A549 (cell line): ENCODE data around the gene UST. TPM values are rescaled to one million over a fixed set of nuclear protein-coding genes. Genes with fewer than 3 reads are reported as not detected.

Source experiments
- ATAC-seq, 2 experiments: fragments of 200-7000 bp in 1 of 2; fragments of >200 bp in 1 of 2; cut with Nextera tagmentation in 1 of 2; cut with Tn5 transposase in 1 of 2; 3 replicates each; pipeline versions ENCODE4 v1.8.0 to v1.9.1; 2018 to 2020; ENCODE audit warnings: mild to moderate bottlenecking in 1 of 2, moderate library complexity in 1 of 2
- CTCF ChIA-PET: fragments of 300-600 bp; sonication (Branson Sonifier 250); formaldehyde crosslinking; extraction: SDS; loops from one replicate; lab custom pipeline; 2021; ENCODE audit warnings: antibody characterized with exemption, inconsistent platforms; lab: Yijun Ruan, JAX
- POLR2A ChIA-PET: fragments of 350-600 bp; formaldehyde crosslinking; extraction: SDS; loops from one replicate; lab custom pipeline; 2021; ENCODE audit warnings: antibody characterized with exemption, inconsistent platforms; lab: Yijun Ruan, JAX
- DNase-seq, 2 experiments: peaks; one replicate each; pipeline versions ENCODE4 v3.0.0 to v3.0.0-alpha.2; 2011 to 2016; ENCODE audit warnings: low read depth in 1 of 2, low spot score in 1 of 2
- FAIRE-seq: peaks from 2 replicates; lab custom pipeline; 2011; peaks lifted over from hg19 to GRCh38; lab: Jason Lieb, UNC
- H3K27ac ChIP-seq, 2 experiments: fragments of >200 bp; sonication (Bioruptor Twin); formaldehyde crosslinking; 3 replicates each; pipeline ENCODE4 v1.5.1; 2016 to 2017
- H3K4me1 ChIP-seq: fragments of >200 bp; sonication (Bioruptor Twin); formaldehyde crosslinking; 3 replicates; pipeline ENCODE4 v1.6.1; 2016
- H3K4me2 ChIP-seq: fragments of >200 bp; sonication (Bioruptor Twin); formaldehyde crosslinking; 3 replicates; pipeline ENCODE4 v1.6.1; 2016
- H3K4me3 ChIP-seq: fragments of >200 bp; sonication (Bioruptor Twin); formaldehyde crosslinking; 3 replicates; pipeline ENCODE4 v1.5.1; 2016
- H3K9me3 ChIP-seq: fragments of >200 bp; sonication (Bioruptor Twin); formaldehyde crosslinking; 3 replicates; pipeline ENCODE4 v1.6.1; 2016
- BHLHE40 ChIP-seq: IDR thresholded peaks from 2 replicates; pipeline ENCODE4 v1.6.1; 2012; ENCODE audit warnings: low read depth, low read length, inconsistent platforms
- CBX2 ChIP-seq: fragments of 200-600 bp; sonication (generic); IDR thresholded peaks from 2 replicates; pipeline ENCODE4 v1.6.1; 2016; ENCODE audit warnings: low read depth, mild to moderate bottlenecking, borderline replicate concordance
- CHD4 ChIP-seq: fragments of 200-600 bp; sonication (generic); IDR thresholded peaks from 2 replicates; pipeline ENCODE4 v1.6.1; 2016; ENCODE audit warnings: antibody characterized with exemption, mild to moderate bottlenecking, borderline replicate concordance
- EHF ChIP-seq: fragments of 250-450 bp; sonication (Bioruptor Pico); IDR thresholded peaks from 2 replicates; pipeline ENCODE4 v1.5.0; 2020; ENCODE audit warnings: mild to moderate bottlenecking
- ELK1 ChIP-seq: fragments of 150-350 bp; IDR thresholded peaks from 2 replicates; pipeline ENCODE4 v1.6.1; 2014; ENCODE audit warnings: low read depth, mild to moderate bottlenecking, low read length
- EP300 ChIP-seq, 2 experiments: fragments of >200 bp; sonication (Bioruptor Twin); formaldehyde crosslinking; IDR thresholded peaks; 2 replicates in 1 of 2; 3 replicates in 1 of 2; pipeline ENCODE4 v1.6.1; 2016 to 2017
- FOSL2 ChIP-seq, 2 experiments: fragments of 450-650 bp in 1 of 2; fragments of >200 bp in 1 of 2; sonication (Bioruptor Twin) in 1 of 2; formaldehyde crosslinking; IDR thresholded peaks; 2 replicates each; pipeline versions ENCODE4 v1.5.0 to v1.6.1; 2016 to 2020; ENCODE audit warnings: mild to moderate bottlenecking in 1 of 2, moderate library complexity in 1 of 2
- HMGXB4 ChIP-seq: fragments of 250-450 bp; sonication (Bioruptor Pico); IDR thresholded peaks from 2 replicates; pipeline ENCODE4 v1.5.0; 2021; ENCODE audit warnings: mild to moderate bottlenecking, moderate library complexity, borderline replicate concordance
- KDM5A ChIP-seq: fragments of 200-600 bp; sonication (generic); IDR thresholded peaks from 2 replicates; pipeline ENCODE4 v1.6.1; 2016; ENCODE audit warnings: antibody characterized with exemption, mild to moderate bottlenecking
- MAFK ChIP-seq: fragments of 450-650 bp; IDR thresholded peaks from 2 replicates; pipeline ENCODE4 v1.6.1; 2014; ENCODE audit not compliant: partially characterized antibody
- MYC ChIP-seq: IDR thresholded peaks from 2 replicates; pipeline ENCODE4 v1.6.1; 2012; ENCODE audit warnings: mild to moderate bottlenecking, inconsistent platforms, low read length, improper control_type of control experiment, borderline replicate concordance
- NR3C1 ChIP-seq: fragments of >200 bp; sonication (Bioruptor Twin); formaldehyde crosslinking; IDR thresholded peaks from 3 replicates; pipeline ENCODE4 v1.6.1; 2017
- POLR2AphosphoS2 ChIP-seq: conservative IDR thresholded peaks from 2 replicates; pipeline ENCODE4 v1.6.1; 2012; ENCODE audit warnings: low read length, improper control_type of control experiment, inconsistent platforms
- RCOR1 ChIP-seq: fragments of 150-350 bp; IDR thresholded peaks from 2 replicates; pipeline ENCODE4 v1.6.1; 2014; ENCODE audit warnings: antibody characterized with exemption, low read length, low read depth
- SREBF2 ChIP-seq: fragments of 450-650 bp; IDR thresholded peaks from 2 replicates; pipeline ENCODE4 v1.6.1; 2014; ENCODE audit warnings: mild to moderate bottlenecking, moderate library complexity
- TP53 ChIP-seq: fragments of 250-450 bp; sonication (Bioruptor Pico); IDR thresholded peaks from 2 replicates; pipeline ENCODE4 v1.5.0; 2021; ENCODE audit warnings: mild to moderate bottlenecking, moderate library complexity
- USF2 ChIP-seq: fragments of 450-650 bp; IDR thresholded peaks from 2 replicates; pipeline ENCODE4 v1.6.1; 2014; ENCODE audit warnings: antibody characterized with exemption
- ZC3H11A ChIP-seq: fragments of 450-650 bp; IDR thresholded peaks from 2 replicates; pipeline ENCODE4 v1.6.1; 2014; ENCODE audit warnings: antibody characterized with exemption, mild to moderate bottlenecking
- ZFP36 ChIP-seq: fragments of 450-650 bp; IDR thresholded peaks from 2 replicates; pipeline ENCODE4 v1.6.1; 2014; ENCODE audit warnings: borderline replicate concordance; ENCODE audit not compliant: partially characterized antibody
- ZSCAN20 ChIP-seq: fragments of 250-450 bp; sonication (Bioruptor Pico); IDR thresholded peaks from 2 replicates; pipeline ENCODE4 v1.8.0; 2022; ENCODE audit warnings: mild to moderate bottlenecking, moderate library complexity
- WGBS: methylation state at CpG from one replicate; pipeline ENCODE4 v1.1.6; 2017; ENCODE audit errors: missing lambda C conversion rate; 5-methylcytosine and 5-hydroxymethylcytosine counted together
- polyA plus RNA-seq, 4 experiments: library from polyadenylated mRNA; depleted of rRNA in 3 of 4; stranded (reverse); fragments of >200 nt; fragmentation: RNase III in 1 of 4; extraction: RNeasy Plus Mini Kit Qiagen cat#74134 plus additional on column Dnase treatment in 1 of 4; gene quantifications; 2 replicates in 3 of 4; 3 replicates in 1 of 4; pipeline ENCODE4 v1.2.3, GENCODE V29; 2011 to 2017
- TF ChIP-seq, protein P1 (sequence below): fragments of 200-600 bp; sonication (generic); IDR thresholded peaks from 2 replicates; pipeline ENCODE4 v1.6.1; 2016; ENCODE audit warnings: antibody characterized with exemption, mild to moderate bottlenecking, moderate library complexity
- TF ChIP-seq, protein P2 (sequence below): IDR thresholded peaks from 2 replicates; pipeline ENCODE4 v1.6.1; 2012

The UST gene
- polyA plus RNA-seq, 2 of the 4 experiments (the other 2 are of a cell fraction): 0.54 to 1.7 TPM

GRCh38 chr6:149049230-149049629 lies 302.4 kb downstream of the UST start:
- peaks cover 25% of the 10 kb centered on the region for H3K4me1 ChIP-seq
- WGBS: 3% methylated on average over 2 of the region's 2 CpGs
- CTCF ChIA-PET: no interaction called here
- H3K27ac ChIP-seq: peak overlapping the region; percentile 61 to 74
- H3K4me3 ChIP-seq: no peak overlapping the region
- TF ChIP-seq FOSL2 (IDR thresholded peaks at IDR 0.05) (no peak), FOSL2 (CRISPR knock-in tag; IDR thresholded peaks at IDR 0.05) (peak; percentile 42; the same call in 1 of the 2 replicates), EHF (CRISPR knock-in tag) (no peak)
- TF ChIP-seq, all 56 proteins: peak for 1
- H3K9me3 ChIP-seq: no peaks in the 10 kb centered on the region
- H3K4me2 ChIP-seq: peak overlapping the region; percentile 51
- DNase-seq (no peak), FAIRE-seq (no peak), ATAC-seq (no peak; a peak in 1 of 6 replicates)
- POLR2A ChIA-PET: no interaction called here

DNA sequence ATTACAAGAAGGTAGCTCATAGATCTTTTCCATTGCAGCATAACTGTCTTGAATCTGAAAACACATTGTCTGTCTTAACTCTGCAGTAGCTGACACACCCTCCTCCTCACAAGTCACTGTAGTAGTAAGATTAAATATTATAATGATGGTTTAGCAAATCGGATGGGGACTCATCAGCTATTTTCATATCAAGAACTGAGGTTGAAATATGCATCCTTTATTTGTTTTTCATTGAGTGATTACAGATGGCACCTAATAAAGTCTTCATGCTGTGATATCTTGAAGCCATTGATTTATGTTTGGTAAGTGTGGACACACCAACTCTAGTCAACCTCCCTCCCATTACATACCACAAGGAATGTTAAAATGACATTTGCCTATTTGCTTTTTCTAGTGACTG lies 303.3 kb downstream of the UST start:
- CTCF ChIA-PET: interaction anchor here (0.9 to 1.1 kb wide), 2 partner anchors 29 to 382 kb away, joined by 3 read pairs; no protein-coding TSS in a partner anchor
- DNase-seq: no peak
- no peaks in the 10 kb centered on the region for H3K9me3 ChIP-seq
- TF ChIP-seq EP300 (IDR thresholded peaks at IDR 0.05): no peak
- TF ChIP-seq MAFK: no peak
- TF ChIP-seq KDM5A: no peak
- no peak for TF ChIP-seq SREBF2
- no peak for TF ChIP-seq ZSCAN20
- no peak for TF ChIP-seq USF2
- TF ChIP-seq CBX2: no peak
- no peak for TF ChIP-seq NR3C1
- TF ChIP-seq ZFP36: no peak
- TF ChIP-seq CHD4: no peak
- no peak for TF ChIP-seq HMGXB4 (CRISPR knock-in tag)
- no peak for TF ChIP-seq RCOR1
- TF ChIP-seq POLR2AphosphoS2: no peak
- no peak for TF ChIP-seq ZC3H11A
- TF ChIP-seq BHLHE40: no peak
- TF ChIP-seq MYC: no peak
- no peak for TF ChIP-seq ELK1
- TF ChIP-seq, protein P1, sequence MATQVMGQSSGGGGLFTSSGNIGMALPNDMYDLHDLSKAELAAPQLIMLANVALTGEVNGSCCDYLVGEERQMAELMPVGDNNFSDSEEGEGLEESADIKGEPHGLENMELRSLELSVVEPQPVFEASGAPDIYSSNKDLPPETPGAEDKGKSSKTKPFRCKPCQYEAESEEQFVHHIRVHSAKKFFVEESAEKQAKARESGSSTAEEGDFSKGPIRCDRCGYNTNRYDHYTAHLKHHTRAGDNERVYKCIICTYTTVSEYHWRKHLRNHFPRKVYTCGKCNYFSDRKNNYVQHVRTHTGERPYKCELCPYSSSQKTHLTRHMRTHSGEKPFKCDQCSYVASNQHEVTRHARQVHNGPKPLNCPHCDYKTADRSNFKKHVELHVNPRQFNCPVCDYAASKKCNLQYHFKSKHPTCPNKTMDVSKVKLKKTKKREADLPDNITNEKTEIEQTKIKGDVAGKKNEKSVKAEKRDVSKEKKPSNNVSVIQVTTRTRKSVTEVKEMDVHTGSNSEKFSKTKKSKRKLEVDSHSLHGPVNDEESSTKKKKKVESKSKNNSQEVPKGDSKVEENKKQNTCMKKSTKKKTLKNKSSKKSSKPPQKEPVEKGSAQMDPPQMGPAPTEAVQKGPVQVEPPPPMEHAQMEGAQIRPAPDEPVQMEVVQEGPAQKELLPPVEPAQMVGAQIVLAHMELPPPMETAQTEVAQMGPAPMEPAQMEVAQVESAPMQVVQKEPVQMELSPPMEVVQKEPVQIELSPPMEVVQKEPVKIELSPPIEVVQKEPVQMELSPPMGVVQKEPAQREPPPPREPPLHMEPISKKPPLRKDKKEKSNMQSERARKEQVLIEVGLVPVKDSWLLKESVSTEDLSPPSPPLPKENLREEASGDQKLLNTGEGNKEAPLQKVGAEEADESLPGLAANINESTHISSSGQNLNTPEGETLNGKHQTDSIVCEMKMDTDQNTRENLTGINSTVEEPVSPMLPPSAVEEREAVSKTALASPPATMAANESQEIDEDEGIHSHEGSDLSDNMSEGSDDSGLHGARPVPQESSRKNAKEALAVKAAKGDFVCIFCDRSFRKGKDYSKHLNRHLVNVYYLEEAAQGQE: no peak
- no peak for TF ChIP-seq TP53 (CRISPR knock-in tag)
- TF ChIP-seq, protein P2, sequence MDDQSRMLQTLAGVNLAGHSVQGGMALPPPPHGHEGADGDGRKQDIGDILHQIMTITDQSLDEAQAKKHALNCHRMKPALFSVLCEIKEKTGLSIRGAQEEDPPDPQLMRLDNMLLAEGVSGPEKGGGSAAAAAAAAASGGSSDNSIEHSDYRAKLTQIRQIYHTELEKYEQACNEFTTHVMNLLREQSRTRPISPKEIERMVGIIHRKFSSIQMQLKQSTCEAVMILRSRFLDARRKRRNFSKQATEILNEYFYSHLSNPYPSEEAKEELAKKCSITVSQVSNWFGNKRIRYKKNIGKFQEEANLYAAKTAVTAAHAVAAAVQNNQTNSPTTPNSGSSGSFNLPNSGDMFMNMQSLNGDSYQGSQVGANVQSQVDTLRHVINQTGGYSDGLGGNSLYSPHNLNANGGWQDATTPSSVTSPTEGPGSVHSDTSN: no peak
- TF ChIP-seq, all 56 proteins: peak for 0
- 27% methylated on average over 1 of the region's 1 CpG for WGBS
- Histone ChIP-seq H3K4me3 (no peak overlapping the region), H3K4me2 (peak overlapping the region; percentile 23; the same call in 1 of the 3 replicates), H3K4me1 (peaks cover 34% of the 10 kb centered on the region), H3K27ac (peak overlapping the region; percentile 61 to 74; a peak in 5 of 6 replicates)
- ATAC-seq: no peak
- FAIRE-seq: no peak
- POLR2A ChIA-PET: no interaction called here
